GM10248 (cell line): ENCODE data around the gene SLC7A7.
"Not testable (repeated sequence)": the region's sequence is repeated elsewhere in the genome, so short reads cannot be mapped to it uniquely, and the experiment has no call there.

Source experiments
- CTCF ChIA-PET: fragments of 300-600 bp; sonication (Branson Sonifier 250); formaldehyde crosslinking; extraction: SDS; loops from one replicate; lab custom pipeline; 2021; ENCODE audit warnings: antibody characterized with exemption; lab: Yijun Ruan, JAX
- POLR2A ChIA-PET: fragments of 350-650 bp; sonication (Branson Sonifier 250); formaldehyde crosslinking; extraction: SDS; loops from one replicate; lab custom pipeline; 2020; ENCODE audit warnings: antibody characterized with exemption; lab: Yijun Ruan, JAX
- DNase-seq: peaks from one replicate; pipeline ENCODE4 v3.0.0; 2012; ENCODE audit errors: extremely low spot score
- CTCF ChIP-seq: IDR thresholded peaks from 2 replicates; pipeline ENCODE4 v1.5.1; 2012; ENCODE audit warnings: mild to moderate bottlenecking, low read depth; ENCODE audit errors: extremely low read depth, missing control alignments, control extremely low read depth

The SLC7A7 gene

GRCh38 chr14:22830443-22831010 is 15.3 kb upstream of the SLC7A7 start:
- ChIA-PET CTCF (interaction anchor here (0.7 to 2.5 kb wide), 15 partner anchors 9 to 343 kb away, joined by 3 to 22 read pairs (median 4); partner anchors contain the start of genes PRMT5 and REM2), POLR2A (interaction anchor here (1.2 kb wide), 1 partner anchor 64 kb away, joined by 4 read pairs; the partner anchor contains the start of gene OXA1L)
- no peak for DNase-seq
- TF ChIP-seq CTCF, result no peak

GRCh38 chr14:22829661-22830442 is 14.6 kb upstream of the SLC7A7 start, which contains the start of gene MRPL52:
Gene MRPL52 (plus strand): TSS chr14:22829887. CDS start chr14:22829913, 26 bp downstream.
- DNase-seq, result peak; percentile 93
- TF ChIP-seq CTCF, result no peak
- POLR2A ChIA-PET, result interaction anchor here (1.2 kb wide), 1 partner anchor 64 kb away, joined by 4 read pairs; the partner anchor contains the start of gene OXA1L
- CTCF ChIA-PET, result interaction anchor here (0.7 to 2.5 kb wide), 17 partner anchors 8 to 342 kb away, joined by 3 to 22 read pairs (median 4); partner anchors contain the start of genes PRMT5 and REM2

- POLR2A ChIA-PET, result not testable (repeated sequence)
- CTCF ChIA-PET, result interaction anchor here (0.9 to 2.2 kb wide), 5 partner anchors 11 to 101 kb away, joined by 3 to 14 read pairs (median 7); partner anchors contain the start of gene PRMT5
Measured at GRCh38 chr14:22829076-22829660, 13.9 kb upstream of the SLC7A7 start.

GRCh38 chr14:22824711-22825359 is 9.6 kb upstream of the SLC7A7 start:
- TF ChIP-seq CTCF, result no peak
- ChIA-PET POLR2A (interaction anchor here (0.7 kb wide), 1 partner anchor 269 kb away, joined by 6 read pairs; no protein-coding TSS in a partner anchor), CTCF (interaction anchor here (1.2 to 14.9 kb wide), 11 partner anchors 10 to 167 kb away, joined by 3 to 262 read pairs (median 19); partner anchors contain the start of genes LRP10 and MMP14)
- DNase-seq, result no peak

More at GRCh38 chr14:22829076-22829660, 13.9 kb upstream of the SLC7A7 start:
- DNase-seq, result not testable (repeated sequence)

- DNase-seq, result peak; percentile 74
- ChIA-PET POLR2A (no interaction called here), CTCF (interaction anchor here (0.6 to 14.9 kb wide), 40 partner anchors 8 to 520 kb away, joined by 3 to 262 read pairs (median 6); partner anchors contain the start of genes DAD1, LRP10, MMP14 and OXA1L)
- peak; percentile 89 for TF ChIP-seq CTCF
Measured at GRCh38 chr14:22822571-22823098, 7.4 kb upstream of the SLC7A7 start.

- no peak for DNase-seq
- ChIA-PET CTCF (interaction anchor here (0.6 to 14.9 kb wide), 35 partner anchors 8 to 519 kb away, joined by 3 to 262 read pairs (median 7); partner anchors contain the start of genes DAD1, LRP10, MMP14 and MRPL52), POLR2A (no interaction called here)
- no peak for TF ChIP-seq CTCF
Measured at GRCh38 chr14:22822016-22822570, 6.9 kb upstream of the SLC7A7 start.
